Activated CD4-positive, alpha-beta T cell treated with anti-CD3 and anti-CD28 coated beads for 4 hours (primary cell): ENCODE results near the gene LIMD2.

Source experiments
- DNase-seq, 2 donors: peaks; one replicate each; pipeline ENCODE4 v3.0.0-alpha.2; 2020

Gene LIMD2

GRCh38 chr17:63679214-63679613, 20.7 kb downstream of the LIMD2 start:
- DNase-seq = no peak

- DNase-seq = no peak
These were observed 23.3 kb downstream of the LIMD2 start for GRCh38 chr17:63676584-63676983.

- DNase-seq = no peak
These were observed 24.0 kb downstream of the LIMD2 start for GRCh38 chr17:63675607-63676546.

- no peak for DNase-seq
These were observed 24.7 kb downstream of the LIMD2 start for GRCh38 chr17:63675231-63675606.

GRCh38 chr17:63672856-63673255, 27.1 kb downstream of the LIMD2 start:
- no peak for DNase-seq

GRCh38 chr17:63665527-63666214, 34.3 kb downstream of the LIMD2 start:
- no peak for DNase-seq

- no peak for DNase-seq
These were observed 40.1 kb downstream of the LIMD2 start for GRCh38 chr17:63659850-63660249.

- DNase-seq = no peak
These were observed 41.6 kb downstream of the LIMD2 start for GRCh38 chr17:63658366-63658765.

- no peak for DNase-seq
These were observed 42.1 kb downstream of the LIMD2 start for GRCh38 chr17:63657786-63658185.

- no peak for DNase-seq
These were observed 46.9 kb downstream of the LIMD2 start for GRCh38 chr17:63653050-63653449.

- no peak for DNase-seq
These were observed 47.8 kb downstream of the LIMD2 start for GRCh38 chr17:63652106-63652505.

GRCh38 chr17:63649813-63650212, 50.1 kb downstream of the LIMD2 start:
- no peak for DNase-seq

GRCh38 chr17:63647936-63648335, 52.0 kb downstream of the LIMD2 start:
- no peak for DNase-seq

GRCh38 chr17:63647065-63647725, 52.7 kb downstream of the LIMD2 start:
- no peak for DNase-seq

- DNase-seq = no peak
These were observed 53.5 kb downstream of the LIMD2 start for GRCh38 chr17:63646488-63646806.
